Measurements from ENCODE around the gene ORC5.
"Not testable (repeated sequence)": the region's sequence is repeated elsewhere in the genome, so short reads cannot be mapped to it uniquely, and the experiment has no call there.

ORC5 gene

DNA sequence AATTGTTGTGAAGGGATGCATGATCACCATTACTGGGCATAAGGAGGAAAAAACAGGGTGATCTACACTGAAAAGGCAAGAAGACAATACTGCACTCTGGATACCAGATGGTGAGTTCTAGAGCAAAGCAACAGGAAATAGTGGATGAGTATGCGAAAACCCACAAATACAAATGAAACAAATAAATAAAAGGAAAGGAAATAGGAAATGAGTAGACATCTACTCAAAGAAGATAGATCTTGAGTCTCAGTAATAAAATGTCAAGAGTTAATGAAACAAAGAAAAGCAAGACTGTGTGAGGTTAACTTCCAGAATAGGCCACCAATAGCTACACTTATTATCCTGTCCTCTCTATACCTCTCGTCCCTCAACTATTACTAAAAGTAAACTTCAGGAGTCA is 11.7 kb downstream of the ORC5 start:
- TF ChIP-seq, protein P1, sequence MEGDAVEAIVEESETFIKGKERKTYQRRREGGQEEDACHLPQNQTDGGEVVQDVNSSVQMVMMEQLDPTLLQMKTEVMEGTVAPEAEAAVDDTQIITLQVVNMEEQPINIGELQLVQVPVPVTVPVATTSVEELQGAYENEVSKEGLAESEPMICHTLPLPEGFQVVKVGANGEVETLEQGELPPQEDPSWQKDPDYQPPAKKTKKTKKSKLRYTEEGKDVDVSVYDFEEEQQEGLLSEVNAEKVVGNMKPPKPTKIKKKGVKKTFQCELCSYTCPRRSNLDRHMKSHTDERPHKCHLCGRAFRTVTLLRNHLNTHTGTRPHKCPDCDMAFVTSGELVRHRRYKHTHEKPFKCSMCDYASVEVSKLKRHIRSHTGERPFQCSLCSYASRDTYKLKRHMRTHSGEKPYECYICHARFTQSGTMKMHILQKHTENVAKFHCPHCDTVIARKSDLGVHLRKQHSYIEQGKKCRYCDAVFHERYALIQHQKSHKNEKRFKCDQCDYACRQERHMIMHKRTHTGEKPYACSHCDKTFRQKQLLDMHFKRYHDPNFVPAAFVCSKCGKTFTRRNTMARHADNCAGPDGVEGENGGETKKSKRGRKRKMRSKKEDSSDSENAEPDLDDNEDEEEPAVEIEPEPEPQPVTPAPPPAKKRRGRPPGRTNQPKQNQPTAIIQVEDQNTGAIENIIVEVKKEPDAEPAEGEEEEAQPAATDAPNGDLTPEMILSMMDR (IDR thresholded peaks at IDR 0.05): no peak
- no peak for DNase-seq (ENCODE audit: low spot score)
- no peak overlapping the region for H3K27ac ChIP-seq
- no peak overlapping the region for H3K4me3 ChIP-seq

DNA sequence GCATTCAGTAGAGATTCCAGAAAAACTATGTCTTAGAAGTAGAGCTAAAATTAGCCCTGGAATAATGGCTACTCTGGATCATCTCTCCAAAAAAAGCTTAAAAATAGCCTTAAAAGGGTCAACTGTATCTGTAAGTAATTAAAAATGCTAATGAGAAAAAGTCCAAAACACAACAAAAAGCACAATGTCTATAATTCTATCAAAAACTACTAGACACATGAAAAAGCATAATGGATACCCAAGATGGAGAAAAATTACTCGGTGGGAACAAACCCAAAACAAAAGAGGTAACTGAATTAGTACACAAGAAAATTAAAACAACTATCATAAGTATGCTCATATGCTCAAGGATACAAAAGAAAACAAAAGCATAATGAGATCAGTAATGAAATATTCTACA is 15.4 kb downstream of the ORC5 start:
- TF ChIP-seq, protein P1 (IDR thresholded peaks at IDR 0.05): no peak
- Histone ChIP-seq H3K4me3 (no peak overlapping the region), H3K27ac (no peak overlapping the region)
- no peak for DNase-seq (ENCODE audit: low spot score)

GRCh38 chr7:104185346-104185745 is 22.5 kb downstream of the ORC5 start:
- DNase-seq (ENCODE audit: low spot score): no peak
- no peak overlapping the region for H3K4me3 ChIP-seq
- TF ChIP-seq, protein P1 (IDR thresholded peaks at IDR 0.05): no peak
- no peak overlapping the region for H3K27ac ChIP-seq

DNA sequence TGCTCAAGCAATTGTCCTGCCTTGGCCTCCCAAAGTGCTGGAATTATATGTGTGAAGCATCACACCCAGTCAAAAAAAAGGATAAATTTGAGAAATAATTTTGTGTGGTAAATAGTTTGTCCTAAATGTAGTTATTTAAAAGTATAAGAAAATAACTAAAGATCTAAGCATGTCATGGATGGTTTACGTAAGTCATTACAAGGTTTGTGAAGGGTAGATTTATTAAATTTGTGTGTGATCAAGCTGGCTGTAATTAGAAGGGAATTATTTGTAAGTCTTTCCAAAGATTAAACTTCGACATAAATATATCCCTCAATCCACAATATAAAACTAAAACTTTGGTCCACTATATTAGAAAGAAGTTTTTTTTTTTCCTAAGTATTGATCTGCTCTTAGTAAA is 28.6 kb downstream of the ORC5 start:
- no peak overlapping the region for H3K4me3 ChIP-seq
- no peak overlapping the region for H3K27ac ChIP-seq
- TF ChIP-seq, protein P1 (IDR thresholded peaks at IDR 0.05): no peak
- no peak for DNase-seq (ENCODE audit: low spot score)

- not testable (repeated sequence) for H3K27ac ChIP-seq; DNase-seq (ENCODE audit: low spot score); H3K4me3 ChIP-seq
These were observed 30.2 kb downstream of the ORC5 start for GRCh38 chr7:104177565-104178083.

GRCh38 chr7:104176332-104176731 is 31.5 kb downstream of the ORC5 start:
- TF ChIP-seq, protein P1 (IDR thresholded peaks at IDR 0.05): no peak
- no peak for DNase-seq (ENCODE audit: low spot score)
- no peak overlapping the region for H3K4me3 ChIP-seq
- no peak overlapping the region for H3K27ac ChIP-seq

GRCh38 chr7:104175361-104175984 is 32.3 kb downstream of the ORC5 start:
- TF ChIP-seq, protein P1 (IDR thresholded peaks at IDR 0.05): no peak
- H3K27ac ChIP-seq: no peak overlapping the region
- DNase-seq (ENCODE audit: low spot score): no peak
- H3K4me3 ChIP-seq: no peak overlapping the region
